Tongue (tissue), 2 donors: ENCODE measurements around the gene MRGPRD. TPM values are rescaled to one million over a fixed set of nuclear protein-coding genes. Genes with fewer than 3 reads are reported as not detected.

Experiments used
- DNase-seq: peaks from one replicate; pipeline ENCODE4 v3.0.0-alpha.2; 2015
- total RNA-seq: library from RNA; depleted of rRNA; stranded (reverse); fragments of >200 nt; gene quantifications from one replicate; pipeline ENCODE4 v1.2.3, GENCODE V29; 2014

Gene MRGPRD
- total RNA-seq, 1 donor from 2014 or later = not detected

- no peak for DNase-seq
These were observed 49.6 kb downstream of the MRGPRD start for GRCh38 chr11:68930991-68931855.

Other genes with a start within 250 kb of the MRGPRD start
- 0.10 TPM for gene TESMIN, start 229.5 kb downstream of the MRGPRD start, total RNA-seq
- 14.2 TPM for gene CPT1A, start 139.1 kb downstream of the MRGPRD start, total RNA-seq
- 30.1 TPM for gene MRPL21, start 77.2 kb downstream of the MRGPRD start, total RNA-seq
- gene IGHMBP2, start 77.1 kb downstream of the MRGPRD start, total RNA-seq = 20.1 TPM
- 20.5 TPM for gene MRGPRF, start 32.3 kb upstream of the MRGPRD start, total RNA-seq
- 11.5 TPM for gene TPCN2, start 67.9 kb upstream of the MRGPRD start, total RNA-seq
- 0.51 TPM for gene SMIM38, start 174.9 kb upstream of the MRGPRD start, total RNA-seq